NCI-H1930 (cell line): ENCODE measurements around the gene NHEJ1.

ENCODE experiments used
- DNase-seq, 2 experiments: peaks; one replicate each; lab custom pipeline; 2025; lab: John Stamatoyannopoulos, UW

Gene NHEJ1

GRCh38 chr2:219028996-219029828 is 131.4 kb downstream of the NHEJ1 start:
- DNase-seq, result no peak

- DNase-seq, result no peak
Measured at GRCh38 chr2:219028141-219028540, 132.5 kb downstream of the NHEJ1 start.

- DNase-seq, result no peak
Measured at GRCh38 chr2:219027511-219028055, 133.0 kb downstream of the NHEJ1 start.

- DNase-seq, result no peak
Measured at GRCh38 chr2:219026946-219027345, 133.7 kb downstream of the NHEJ1 start.

GRCh38 chr2:219025637-219026585 is 134.7 kb downstream of the NHEJ1 start:
- DNase-seq, result no peak
